Measurements from ENCODE around the gene GNAQ. TPM values are rescaled to one million over a fixed set of nuclear protein-coding genes. Genes with fewer than 3 reads are reported as not detected.

GNAQ gene
- total RNA-seq, 2 donors from 2014 or later, result 15.8 to 22.1 TPM

- ATAC-seq (no peak), DNase-seq (no peak)
- Histone ChIP-seq H3K4me3 (no peak overlapping the region), H3K9me3 (no peaks in the 10 kb centered on the region), H3K27me3 (no peaks in the 10 kb centered on the region), H3K36me3 (replicated peaks in 1 of 2; ENCODE audit: insufficient read depth in 1 of 2, low read depth in 2 of 2) (no peaks in the 10 kb centered on the region), H3K27ac (peak overlapping the region in 1 of 4 donors; percentile 37), H3K4me1 (peaks cover 28% of the 10 kb centered on the region)
- intact Hi-C loops (cut with DNase I), result no loop called here
- TF ChIP-seq, protein P1, sequence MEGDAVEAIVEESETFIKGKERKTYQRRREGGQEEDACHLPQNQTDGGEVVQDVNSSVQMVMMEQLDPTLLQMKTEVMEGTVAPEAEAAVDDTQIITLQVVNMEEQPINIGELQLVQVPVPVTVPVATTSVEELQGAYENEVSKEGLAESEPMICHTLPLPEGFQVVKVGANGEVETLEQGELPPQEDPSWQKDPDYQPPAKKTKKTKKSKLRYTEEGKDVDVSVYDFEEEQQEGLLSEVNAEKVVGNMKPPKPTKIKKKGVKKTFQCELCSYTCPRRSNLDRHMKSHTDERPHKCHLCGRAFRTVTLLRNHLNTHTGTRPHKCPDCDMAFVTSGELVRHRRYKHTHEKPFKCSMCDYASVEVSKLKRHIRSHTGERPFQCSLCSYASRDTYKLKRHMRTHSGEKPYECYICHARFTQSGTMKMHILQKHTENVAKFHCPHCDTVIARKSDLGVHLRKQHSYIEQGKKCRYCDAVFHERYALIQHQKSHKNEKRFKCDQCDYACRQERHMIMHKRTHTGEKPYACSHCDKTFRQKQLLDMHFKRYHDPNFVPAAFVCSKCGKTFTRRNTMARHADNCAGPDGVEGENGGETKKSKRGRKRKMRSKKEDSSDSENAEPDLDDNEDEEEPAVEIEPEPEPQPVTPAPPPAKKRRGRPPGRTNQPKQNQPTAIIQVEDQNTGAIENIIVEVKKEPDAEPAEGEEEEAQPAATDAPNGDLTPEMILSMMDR (IDR thresholded peaks at IDR 0.05), result no peak
- no peak for TF ChIP-seq POLR2A (IDR thresholded peaks at IDR 0.05)
- 65 to 72% methylated on average over 5 of the region's 5 CpGs for WGBS, 2 donors
Observed at GRCh38 chr9:78010445-78010844, 21.2 kb downstream of the GNAQ start.

GRCh38 chr9:78009186-78009585, 22.4 kb downstream of the GNAQ start:
- intact Hi-C loops (cut with DNase I), result no loop called here
- no peak for ATAC-seq
- WGBS, 2 donors, result 29 to 41% methylated on average over 4 of the region's 4 CpGs

GRCh38 chr9:78006734-78007133, 24.9 kb downstream of the GNAQ start:
- ATAC-seq (no peak), DNase-seq (no peak)
- H3K36me3 ChIP-seq (replicated peaks in 1 of 2; ENCODE audit: insufficient read depth in 1 of 2, low read depth in 2 of 2), result no peaks in the 10 kb centered on the region
- no peak overlapping the region for H3K27ac ChIP-seq
- H3K4me3 ChIP-seq, result no peak overlapping the region
- no peaks in the 10 kb centered on the region for H3K9me3 ChIP-seq
- H3K4me1 ChIP-seq, result peaks cover 51% of the 10 kb centered on the region
- WGBS, 2 donors, result 32 to 44% methylated on average over 1 of the region's 1 CpG
- no peak for TF ChIP-seq POLR2A (IDR thresholded peaks at IDR 0.05)
- TF ChIP-seq, protein P1 (IDR thresholded peaks at IDR 0.05), result no peak
- intact Hi-C loops (cut with DNase I), result no loop called here
- H3K27me3 ChIP-seq, result no peaks in the 10 kb centered on the region

More at GRCh38 chr9:78009186-78009585, 22.4 kb downstream of the GNAQ start:
- TF ChIP-seq, protein P1 (IDR thresholded peaks at IDR 0.05), result no peak
- no peak for TF ChIP-seq POLR2A (IDR thresholded peaks at IDR 0.05)
- Histone ChIP-seq H3K4me1 (peaks cover 39% of the 10 kb centered on the region), H3K4me3 (no peak overlapping the region), H3K27ac (no peak overlapping the region), H3K36me3 (replicated peaks in 1 of 2; ENCODE audit: insufficient read depth in 1 of 2, low read depth in 2 of 2) (no peaks in the 10 kb centered on the region), H3K9me3 (no peaks in the 10 kb centered on the region), H3K27me3 (no peaks in the 10 kb centered on the region)
- no peak for DNase-seq

- peaks cover 51% of the 10 kb centered on the region for H3K4me1 ChIP-seq
- H3K27me3 ChIP-seq, result no peaks in the 10 kb centered on the region
- WGBS, 2 donors, result 88 to 92% methylated on average over 9 of the region's 9 CpGs
- H3K4me3 ChIP-seq, result no peak overlapping the region
- no peak for DNase-seq
- TF ChIP-seq POLR2A (IDR thresholded peaks at IDR 0.05), result no peak
- TF ChIP-seq, protein P1 (IDR thresholded peaks at IDR 0.05), result no peak
- H3K36me3 ChIP-seq (replicated peaks in 1 of 2; ENCODE audit: insufficient read depth in 1 of 2, low read depth in 2 of 2), result no peaks in the 10 kb centered on the region
- ATAC-seq, result no peak
- intact Hi-C loops (cut with DNase I), result no loop called here
- no peaks in the 10 kb centered on the region for H3K9me3 ChIP-seq
- peak overlapping the region; percentile 16 to 54 (median 38) for H3K27ac ChIP-seq
Observed at GRCh38 chr9:78005231-78006002, 26.2 kb downstream of the GNAQ start.

Measured in body of pancreas (tissue), 4 donors.